Left forelimb (tissue), 1 donor: ENCODE data around the gene APBA2.
"Not testable (repeated sequence)": the region's sequence is repeated elsewhere in the genome, so short reads cannot be mapped to it uniquely, and the experiment has no call there.

Experiments used
- DNase-seq: peaks from one replicate; pipeline ENCODE4 v3.0.0-alpha.2; 2018; ENCODE audit warnings: low spot score

The APBA2 gene

GRCh38 chr15:28885630-28886430 lies at the start of gene APBA2:
TSS of gene APBA2 (plus strand) at chr15:28885974. CDS start at chr15:29053885, 167,911 bp downstream.
- no peak for DNase-seq

- DNase-seq: not testable (repeated sequence)
These were observed 45.5 kb upstream of the APBA2 start for GRCh38 chr15:28840285-28840684.

GRCh38 chr15:28842210-28842609 lies 43.6 kb upstream of the APBA2 start:
- not testable (repeated sequence) for DNase-seq

GRCh38 chr15:28843520-28843919 lies 42.3 kb upstream of the APBA2 start:
- DNase-seq: not testable (repeated sequence)

GRCh38 chr15:28844147-28844546 lies 41.6 kb upstream of the APBA2 start:
- DNase-seq: not testable (repeated sequence)

GRCh38 chr15:28847247-28847646 lies 38.5 kb upstream of the APBA2 start:
- not testable (repeated sequence) for DNase-seq

- DNase-seq: not testable (repeated sequence)
These were observed 37.8 kb upstream of the APBA2 start for GRCh38 chr15:28847959-28848358.

- not testable (repeated sequence) for DNase-seq
These were observed 37.3 kb upstream of the APBA2 start, which contains the start of gene GOLGA6L7 for GRCh38 chr15:28848521-28848920. TSS of gene GOLGA6L7 (minus strand) at chr15:28848644. CDS start at chr15:28848549, 95 bp downstream.

- DNase-seq: not testable (repeated sequence)
These were observed 36.5 kb upstream of the APBA2 start for GRCh38 chr15:28849271-28849670.

- DNase-seq: not testable (repeated sequence)
These were observed 36.0 kb upstream of the APBA2 start for GRCh38 chr15:28849766-28850165.

- not testable (repeated sequence) for DNase-seq
These were observed 32.1 kb upstream of the APBA2 start for GRCh38 chr15:28853654-28854053.

GRCh38 chr15:28854578-28854977 lies 31.2 kb upstream of the APBA2 start:
- not testable (repeated sequence) for DNase-seq

GRCh38 chr15:28861031-28861534 lies 24.7 kb upstream of the APBA2 start:
- no peak for DNase-seq

GRCh38 chr15:28861589-28862293 lies 24.0 kb upstream of the APBA2 start:
- DNase-seq: not testable (repeated sequence)

- DNase-seq: no peak
These were observed 16.9 kb upstream of the APBA2 start for GRCh38 chr15:28868744-28869345.

- no peak for DNase-seq
These were observed 14.6 kb upstream of the APBA2 start for GRCh38 chr15:28871168-28871567.

GRCh38 chr15:28873006-28873405 lies 12.8 kb upstream of the APBA2 start:
- DNase-seq: no peak

GRCh38 chr15:28873585-28874190 lies 12.1 kb upstream of the APBA2 start:
- no peak for DNase-seq

- DNase-seq: no peak
These were observed 10.2 kb upstream of the APBA2 start for GRCh38 chr15:28875461-28876000.

GRCh38 chr15:28876131-28876844 lies 9.5 kb upstream of the APBA2 start:
- peak; percentile 30 for DNase-seq

GRCh38 chr15:28876845-28877185 lies 9.0 kb upstream of the APBA2 start:
- peak; percentile 33 for DNase-seq
